Erythroblast (primary cell): Measurements from ENCODE around the gene RAD18.

Source experiments
- GATA1 ChIP-seq: IDR thresholded peaks from 2 replicates; pipeline ENCODE4 v1.6.1; 2011; ENCODE audit warnings: low read depth, mild to moderate bottlenecking, control low read depth, low read length, moderate library complexity
- POLR2A ChIP-seq: IDR thresholded peaks from 2 replicates; pipeline ENCODE4 v1.6.1; 2011; ENCODE audit warnings: mild to moderate bottlenecking, low read length

DNA sequence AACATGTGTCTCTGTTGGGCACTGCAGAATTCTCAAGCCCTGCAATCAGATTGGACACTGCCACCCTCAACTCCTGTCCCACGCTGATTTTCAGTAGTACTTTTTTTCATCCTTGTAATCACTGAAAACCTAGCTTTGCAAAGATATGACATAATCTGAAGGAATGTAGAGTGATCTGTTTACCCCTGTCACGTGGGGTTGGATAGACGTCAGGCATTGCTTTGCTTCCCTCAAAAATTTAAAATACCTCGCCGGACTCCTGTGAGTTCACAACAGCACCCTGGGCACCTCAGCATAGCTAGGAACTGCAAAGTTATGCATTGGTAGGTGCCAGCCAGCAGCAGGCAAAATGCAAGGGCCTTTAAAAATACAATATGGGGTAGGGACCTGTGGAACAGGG lies 122.7 kb downstream of the RAD18 start:
- TF ChIP-seq POLR2A (no peak), GATA1 (no peak)
